Cardiac muscle cell (in vitro differentiated cells and primary cell): ENCODE data around the gene ZFC3H1. TPM values are rescaled to one million over a fixed set of nuclear protein-coding genes. Genes with fewer than 3 reads are reported as not detected.

ENCODE experiments used
- DNase-seq, 2 donors: peaks; one replicate each; pipeline versions ENCODE4 v3.0.0 to v3.0.0-alpha.2; 2010 to 2017; ENCODE audit warnings: low read depth in 1 of 2, low spot score in 1 of 2
- H3K27ac ChIP-seq: fragments of 200-600 bp; sonication (generic); 2 replicates; pipeline ENCODE4 v1.5.1; 2016
- H3K27me3 ChIP-seq: fragments of 200-600 bp; sonication (generic); 2 replicates; pipeline ENCODE4 v1.6.0; 2016; ENCODE audit warnings: control low read depth
- H3K36me3 ChIP-seq: fragments of 200-600 bp; sonication (generic); 2 replicates; pipeline ENCODE4 v1.5.1; 2016; ENCODE audit warnings: control low read depth
- H3K4me1 ChIP-seq: fragments of 200-600 bp; sonication (generic); 2 replicates; pipeline ENCODE4 v1.8.1; 2017; ENCODE audit warnings: low read depth, mild to moderate bottlenecking, mixed run types
- H3K4me3 ChIP-seq: fragments of 200-600 bp; sonication (generic); 2 replicates; pipeline ENCODE4 v1.5.1; 2016; ENCODE audit warnings: mild to moderate bottlenecking
- H3K9me3 ChIP-seq: fragments of 200-600 bp; sonication (generic); 2 replicates; pipeline ENCODE4 v1.5.1; 2017; ENCODE audit warnings: low read depth, mild to moderate bottlenecking, control low read depth
- polyA plus RNA-seq: library from polyadenylated mRNA; unstranded; fragments of >200 nt; fragmentation: Nextera tagmentation; extraction: Ambion mirVana; gene quantifications from 2 replicates; pipeline ENCODE4 v1.2.1, GENCODE V29; 2016
- total RNA-seq: library from RNA; depleted of rRNA; stranded (reverse); fragments of >200 nt; gene quantifications from 2 replicates; pipeline ENCODE4 v1.2.3, GENCODE V29; 2016
- TF ChIP-seq, protein P1 (sequence below): IDR thresholded peaks from 2 replicates; pipeline ENCODE4 v1.5.1; 2012; ENCODE audit warnings: low read depth, mild to moderate bottlenecking, low read length

Gene ZFC3H1
- total and polyA plus RNA-seq, 2 experiments from 2014 or later, result 24.9 to 25.8 TPM

- DNase-seq, result peak in 1 of 2 donors; percentile 80
- Histone ChIP-seq H3K9me3 (no peaks in the 10 kb centered on the region), H3K27me3 (no peaks in the 10 kb centered on the region), H3K4me1 (peaks cover 10% of the 10 kb centered on the region), H3K36me3 (peaks cover 27% of the 10 kb centered on the region), H3K4me3 (peak overlapping the region; percentile 78), H3K27ac (peak overlapping the region; percentile 98)
- TF ChIP-seq, protein P1, sequence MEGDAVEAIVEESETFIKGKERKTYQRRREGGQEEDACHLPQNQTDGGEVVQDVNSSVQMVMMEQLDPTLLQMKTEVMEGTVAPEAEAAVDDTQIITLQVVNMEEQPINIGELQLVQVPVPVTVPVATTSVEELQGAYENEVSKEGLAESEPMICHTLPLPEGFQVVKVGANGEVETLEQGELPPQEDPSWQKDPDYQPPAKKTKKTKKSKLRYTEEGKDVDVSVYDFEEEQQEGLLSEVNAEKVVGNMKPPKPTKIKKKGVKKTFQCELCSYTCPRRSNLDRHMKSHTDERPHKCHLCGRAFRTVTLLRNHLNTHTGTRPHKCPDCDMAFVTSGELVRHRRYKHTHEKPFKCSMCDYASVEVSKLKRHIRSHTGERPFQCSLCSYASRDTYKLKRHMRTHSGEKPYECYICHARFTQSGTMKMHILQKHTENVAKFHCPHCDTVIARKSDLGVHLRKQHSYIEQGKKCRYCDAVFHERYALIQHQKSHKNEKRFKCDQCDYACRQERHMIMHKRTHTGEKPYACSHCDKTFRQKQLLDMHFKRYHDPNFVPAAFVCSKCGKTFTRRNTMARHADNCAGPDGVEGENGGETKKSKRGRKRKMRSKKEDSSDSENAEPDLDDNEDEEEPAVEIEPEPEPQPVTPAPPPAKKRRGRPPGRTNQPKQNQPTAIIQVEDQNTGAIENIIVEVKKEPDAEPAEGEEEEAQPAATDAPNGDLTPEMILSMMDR, result no peak
These were observed 1.6 kb downstream of the ZFC3H1 start for GRCh38 chr12:71661977-71662530.

DNA sequence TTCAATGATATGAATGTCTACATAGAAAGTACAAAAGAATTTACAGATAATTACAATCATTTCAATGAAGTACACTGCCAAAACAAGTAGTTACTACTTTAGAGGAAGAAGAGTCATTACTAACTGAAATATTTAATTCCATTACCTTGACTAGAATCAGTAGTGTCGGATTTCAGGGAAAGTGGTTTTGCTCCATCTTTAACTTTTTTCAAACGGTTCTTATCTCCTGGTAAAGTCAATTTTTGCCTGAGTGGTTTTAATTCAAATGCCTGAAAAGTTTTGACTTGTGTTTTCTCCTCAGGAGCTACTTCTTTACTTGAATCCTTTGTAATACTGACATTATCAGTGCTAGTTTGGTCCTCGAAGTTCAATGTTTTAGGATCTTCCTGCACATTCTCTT lies 6.9 kb downstream of the ZFC3H1 start:
- Histone ChIP-seq H3K27me3 (no peaks in the 10 kb centered on the region), H3K4me3 (no peak overlapping the region), H3K4me1 (peaks cover 5% of the 10 kb centered on the region), H3K36me3 (peaks cover 32% of the 10 kb centered on the region), H3K9me3 (no peaks in the 10 kb centered on the region), H3K27ac (no peak overlapping the region)
- no peak for DNase-seq
- TF ChIP-seq, protein P1, result no peak

- no peak for DNase-seq
- peaks cover 32% of the 10 kb centered on the region for H3K36me3 ChIP-seq
These were observed 7.7 kb downstream of the ZFC3H1 start for GRCh38 chr12:71655907-71656306.

DNA sequence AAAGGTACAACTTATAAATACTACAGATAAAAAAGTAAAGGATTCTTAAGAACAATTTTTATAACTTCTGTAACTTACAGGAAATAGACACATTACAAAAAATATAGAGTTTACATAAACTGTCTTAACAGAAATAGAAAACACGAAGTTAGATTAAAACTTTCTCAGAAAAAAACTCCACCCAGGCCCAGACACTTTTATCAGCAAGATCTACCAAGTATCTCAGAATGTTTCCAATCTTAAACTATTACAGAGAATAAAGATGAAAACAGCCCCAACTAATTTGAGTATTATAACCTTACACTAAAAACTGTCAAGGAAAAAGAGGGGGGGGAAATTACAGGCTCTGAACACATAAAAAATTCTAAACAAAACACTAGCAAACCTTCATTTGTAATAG lies 8.2 kb downstream of the ZFC3H1 start:
- Histone ChIP-seq H3K4me1 (peaks cover under 1% of the 10 kb centered on the region), H3K9me3 (no peaks in the 10 kb centered on the region), H3K4me3 (no peak overlapping the region), H3K36me3 (peaks cover 32% of the 10 kb centered on the region), H3K27ac (no peak overlapping the region), H3K27me3 (no peaks in the 10 kb centered on the region)
- TF ChIP-seq, protein P1, result no peak
- DNase-seq, result no peak

More at GRCh38 chr12:71655907-71656306, 7.7 kb downstream of the ZFC3H1 start:
- Histone ChIP-seq H3K4me1 (peaks cover 5% of the 10 kb centered on the region), H3K4me3 (no peak overlapping the region), H3K27ac (no peak overlapping the region), H3K9me3 (no peaks in the 10 kb centered on the region), H3K27me3 (no peaks in the 10 kb centered on the region)
- TF ChIP-seq, protein P1, result no peak

DNA sequence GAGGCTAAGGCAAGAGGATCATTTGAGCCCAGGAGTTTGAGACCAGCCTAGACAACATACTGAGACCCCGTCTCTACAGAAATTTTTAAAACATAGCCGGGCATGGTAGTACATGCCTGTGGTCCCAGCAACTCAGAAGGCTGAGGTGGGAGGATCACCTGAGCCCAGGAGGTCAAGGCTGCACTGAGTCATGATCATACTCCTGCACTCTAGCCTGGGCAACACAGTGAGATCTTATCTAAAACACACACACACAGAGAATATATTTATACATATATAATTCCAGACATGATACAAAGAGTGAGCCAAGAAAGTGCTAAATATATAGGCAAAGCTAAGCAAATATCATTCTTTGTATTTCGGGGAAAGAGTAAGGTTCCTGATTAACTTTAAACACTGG lies 9.4 kb downstream of the ZFC3H1 start:
- TF ChIP-seq, protein P1, result no peak
- no peaks in the 10 kb centered on the region for H3K27me3 ChIP-seq
- peaks cover 23% of the 10 kb centered on the region for H3K36me3 ChIP-seq
- H3K4me3 ChIP-seq, result no peak overlapping the region
- DNase-seq, result no peak
- no peaks in the 10 kb centered on the region for H3K4me1 ChIP-seq
- no peak overlapping the region for H3K27ac ChIP-seq
- H3K9me3 ChIP-seq, result no peaks in the 10 kb centered on the region
